Activated T-helper 9 cell treated with anti-CD3 and anti-CD28 coated beads, Interleukin-2, amount 50 U/mL, for 16 hours (primary cell): Measurements from ENCODE around the gene C2orf80.
"Not testable (repeated sequence)": the region's sequence is repeated elsewhere in the genome, so short reads cannot be mapped to it uniquely, and the experiment has no call there.

ENCODE experiments used
- DNase-seq: peaks from one replicate; pipeline ENCODE4 v3.0.0-alpha.2; 2020; ENCODE audit warnings: low read depth

The C2orf80 gene

DNA sequence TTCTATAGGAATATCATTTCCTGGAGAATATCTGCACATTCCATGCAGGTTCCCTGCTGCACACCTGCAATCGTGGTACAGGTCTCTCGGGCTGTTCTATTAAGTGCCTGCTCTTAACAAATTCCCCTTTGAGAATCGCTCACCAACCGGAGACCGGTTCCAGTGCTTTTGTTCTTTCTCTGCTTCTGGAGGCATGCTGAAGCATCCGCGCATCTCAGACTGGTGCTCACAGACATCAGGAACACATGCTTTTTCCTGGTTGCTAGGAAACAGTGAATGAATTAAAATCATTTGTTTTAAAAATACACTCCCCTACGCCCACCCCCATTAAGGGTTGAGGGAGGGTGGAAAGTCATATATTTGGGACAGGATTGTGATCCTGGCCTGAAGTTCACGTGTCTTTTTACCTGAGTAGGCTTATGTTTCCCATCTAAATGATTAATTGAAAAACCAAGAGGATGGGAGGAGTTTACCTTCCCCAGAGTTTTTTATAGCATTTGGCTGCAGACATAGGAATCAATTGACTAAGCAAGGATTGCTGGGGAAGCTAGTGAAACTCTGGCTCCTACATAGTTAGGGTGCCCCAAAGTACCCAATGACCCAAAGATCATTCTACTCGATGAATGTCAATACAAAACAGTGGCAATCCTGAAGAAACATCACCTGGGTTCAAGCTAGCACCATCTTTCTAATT is at the start of gene C2orf80:
Gene C2orf80 (minus strand): TSS at position 221 of the 694 bp plus-strand sequence. CDS start 3,044 bp downstream, outside the sequence.
- DNase-seq, result no peak

- no peak for DNase-seq
Observed at GRCh38 chr2:208235860-208236259, 46.0 kb upstream of the C2orf80 start.

DNA sequence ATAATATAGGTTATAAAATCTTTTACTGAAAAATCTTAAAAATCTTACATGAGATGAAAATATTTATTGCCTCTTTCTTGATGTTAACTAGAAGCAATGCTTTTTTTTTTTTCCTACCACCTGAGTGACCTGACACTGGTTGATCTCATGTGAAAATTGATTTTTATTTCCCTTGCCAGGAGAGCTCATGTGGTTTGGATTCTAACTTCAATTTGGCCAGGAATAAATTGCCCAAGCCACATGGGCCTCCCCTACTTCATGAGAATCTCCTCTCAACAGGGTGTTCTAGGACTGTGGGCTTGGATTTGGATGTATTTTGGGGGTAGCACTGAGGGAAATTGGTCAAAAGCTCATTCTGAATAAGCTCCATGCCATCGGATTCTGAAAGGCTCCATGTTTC is 45.0 kb upstream of the C2orf80 start:
- DNase-seq, result no peak

GRCh38 chr2:208228476-208228875 is 38.6 kb upstream of the C2orf80 start:
- DNase-seq, result no peak

GRCh38 chr2:208227581-208228232 is 37.9 kb upstream of the C2orf80 start:
- DNase-seq, result no peak

DNA sequence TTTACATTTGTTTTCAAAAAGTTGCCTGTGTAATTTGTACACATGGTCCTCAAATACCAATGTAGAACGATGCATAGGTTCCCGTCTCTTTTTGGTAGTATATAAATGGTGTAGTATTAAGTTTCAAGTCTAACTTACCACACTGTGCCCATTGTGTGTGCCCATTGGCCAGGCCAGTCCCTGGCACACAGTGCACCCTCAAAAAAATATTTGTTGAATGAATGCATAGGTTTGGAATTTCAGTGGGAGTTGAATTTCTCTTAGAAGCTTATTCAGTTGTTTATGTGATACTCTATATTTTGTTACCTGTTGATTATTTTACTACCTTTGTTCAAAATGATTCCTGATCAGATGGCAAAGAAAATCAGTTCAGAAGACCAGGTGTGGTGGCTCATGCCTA is 35.0 kb upstream of the C2orf80 start:
- no peak for DNase-seq

GRCh38 chr2:208222351-208222750 is 32.5 kb upstream of the C2orf80 start:
- DNase-seq, result no peak

GRCh38 chr2:208221873-208222272 is 32.0 kb upstream of the C2orf80 start:
- DNase-seq, result not testable (repeated sequence)

DNA sequence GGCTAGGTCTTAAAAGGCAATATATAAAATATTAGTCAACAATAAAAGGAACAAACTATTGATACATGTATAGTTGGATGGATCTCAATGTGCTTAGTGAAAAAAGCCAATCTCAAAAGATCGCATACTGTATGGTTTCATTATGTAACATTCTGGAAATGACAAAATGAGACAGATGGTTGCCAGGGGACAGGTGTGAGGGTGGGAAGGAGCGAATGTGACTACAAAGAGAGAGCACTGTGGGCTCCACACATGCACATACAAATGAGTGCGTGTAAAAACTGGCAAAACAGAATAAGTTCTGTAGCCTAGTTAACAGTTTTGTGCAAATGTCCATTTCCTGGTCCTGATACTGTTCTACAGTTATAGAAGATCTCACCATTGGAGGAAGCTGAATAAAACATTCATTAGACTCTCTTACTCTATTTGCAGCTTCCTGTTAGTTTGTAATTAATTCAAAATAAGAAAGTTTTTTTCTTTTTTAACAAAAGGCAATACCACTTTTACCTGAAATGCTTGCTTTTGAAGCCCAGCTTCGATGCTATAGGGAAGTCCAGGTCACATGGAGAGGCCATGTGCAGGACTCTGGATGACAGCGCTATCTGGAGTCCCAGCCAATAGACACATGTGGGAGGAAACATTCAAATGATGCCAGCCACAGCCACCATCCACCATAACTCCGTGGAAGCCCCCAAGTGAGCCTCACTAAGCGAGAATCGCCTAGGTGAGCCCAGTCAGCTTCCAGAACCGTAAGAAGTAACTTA is 21.0 kb upstream of the C2orf80 start:
- no peak for DNase-seq

GRCh38 chr2:208208335-208209085 is 18.7 kb upstream of the C2orf80 start:
- no peak for DNase-seq

DNA sequence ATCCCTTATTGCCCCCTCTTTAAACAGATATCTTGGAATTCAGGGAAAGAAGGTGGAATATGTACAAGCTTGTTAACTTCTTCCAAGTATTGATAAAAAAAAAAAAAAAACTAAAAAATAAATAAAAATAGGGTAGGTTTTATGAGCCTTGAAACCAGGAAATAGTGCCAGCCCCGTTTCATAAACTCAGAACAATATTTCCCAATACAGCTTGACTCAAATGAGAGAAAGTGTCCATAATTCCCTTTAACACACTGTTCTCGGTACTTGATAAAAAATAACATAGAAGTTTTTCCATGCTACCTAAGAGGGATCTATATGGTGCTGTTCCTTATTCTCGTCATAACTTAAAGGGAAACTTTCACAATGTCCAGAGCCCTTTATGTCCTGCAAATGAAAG is 17.9 kb upstream of the C2orf80 start:
- DNase-seq, result no peak

- DNase-seq, result no peak
Observed at GRCh38 chr2:208204166-208204565, 14.3 kb upstream of the C2orf80 start.

GRCh38 chr2:208195531-208195930 is 5.7 kb upstream of the C2orf80 start:
- DNase-seq, result no peak

GRCh38 chr2:208192611-208193236 is 2.9 kb upstream of the C2orf80 start:
- no peak for DNase-seq

DNA sequence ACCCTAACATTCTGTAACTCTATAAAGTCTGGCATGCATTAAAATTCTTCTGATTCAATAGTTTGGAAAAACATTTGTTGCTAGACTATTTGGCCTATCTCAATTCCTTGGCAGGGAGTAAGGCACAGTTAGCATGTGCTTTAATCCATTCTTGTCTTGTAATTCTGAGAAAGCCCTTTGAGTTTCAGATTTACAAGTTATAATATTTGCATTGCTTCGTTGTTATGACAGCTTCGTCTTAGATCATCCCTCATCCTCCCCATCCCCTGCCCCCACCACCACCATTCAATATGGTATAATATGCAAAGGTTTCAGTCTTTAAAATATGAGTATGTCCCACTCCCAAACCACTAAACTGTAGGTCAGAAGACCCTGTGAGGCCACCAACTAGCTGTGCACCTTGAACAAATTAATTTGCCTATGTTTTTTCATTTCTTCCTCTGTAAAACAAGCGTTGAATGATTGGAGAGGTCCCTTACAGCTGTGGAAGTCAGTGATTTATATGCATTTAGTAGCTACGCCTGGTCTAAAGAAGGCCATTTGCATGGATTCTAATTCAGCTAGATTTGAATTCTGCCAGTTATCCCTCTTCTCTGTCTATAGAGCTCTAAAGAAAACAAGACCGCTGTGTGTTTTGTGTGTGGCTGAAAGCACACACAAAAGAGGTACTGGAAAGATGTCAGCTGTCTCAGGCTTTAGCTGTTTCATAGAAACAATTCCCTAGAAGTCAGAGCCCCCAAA is 591 bp downstream of the C2orf80 start:
- no peak for DNase-seq

DNA sequence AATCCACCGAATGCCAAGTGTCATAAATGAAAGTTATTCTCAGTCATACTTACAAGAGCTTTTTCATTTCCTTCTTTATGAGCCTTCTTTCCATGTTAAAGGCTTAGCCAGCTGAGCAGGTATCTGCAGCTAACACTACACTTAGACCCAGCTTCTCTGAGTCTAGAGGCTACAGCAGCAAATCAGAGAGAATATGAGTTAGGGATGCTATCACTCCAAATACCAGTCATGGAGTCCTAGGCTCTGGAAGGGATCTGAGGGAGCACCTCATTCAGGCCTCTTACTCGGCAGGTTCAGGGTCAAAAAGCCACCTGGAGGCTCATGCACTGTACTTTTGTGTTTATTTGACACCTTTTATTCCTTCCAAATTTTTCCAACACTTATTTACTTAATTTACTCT is 2.9 kb downstream of the C2orf80 start:
- DNase-seq, result no peak

GRCh38 chr2:208186465-208186864 is 3.4 kb downstream of the C2orf80 start:
- DNase-seq, result no peak

DNA sequence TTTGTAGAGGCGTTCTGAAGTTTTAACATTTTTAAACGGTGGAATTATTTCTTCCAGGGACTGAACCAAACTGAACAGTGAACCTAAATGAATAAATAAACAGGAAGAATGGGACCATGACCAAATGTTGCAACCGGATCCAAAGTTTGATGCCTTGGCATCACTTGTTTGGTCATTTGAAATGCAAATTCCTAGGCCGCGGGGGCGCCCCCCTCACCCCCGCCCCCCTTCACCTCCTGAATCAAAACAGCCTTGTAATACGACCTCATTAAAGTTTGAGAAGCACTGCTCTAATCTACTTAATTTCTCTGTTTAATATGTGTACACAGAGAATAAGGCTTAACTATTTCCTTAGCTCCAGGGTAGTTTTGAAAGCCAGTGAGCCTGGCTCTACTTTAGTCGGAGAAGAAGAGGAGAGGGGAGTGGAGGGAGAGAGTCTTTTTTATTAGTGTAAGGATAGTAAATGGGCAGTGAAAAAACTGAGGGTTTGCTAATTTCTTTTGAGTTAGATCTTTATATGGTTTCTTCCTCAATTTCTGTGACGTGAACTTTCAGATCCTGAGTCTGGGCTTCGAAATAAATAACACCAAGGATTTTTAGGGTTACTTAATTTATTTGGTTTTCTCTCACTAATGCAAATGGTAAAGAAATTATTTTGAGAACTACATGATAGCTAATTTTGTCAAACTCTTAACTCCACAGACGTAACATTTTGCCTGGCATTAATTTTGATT is 5.7 kb downstream of the C2orf80 start:
- DNase-seq, result no peak

DNA sequence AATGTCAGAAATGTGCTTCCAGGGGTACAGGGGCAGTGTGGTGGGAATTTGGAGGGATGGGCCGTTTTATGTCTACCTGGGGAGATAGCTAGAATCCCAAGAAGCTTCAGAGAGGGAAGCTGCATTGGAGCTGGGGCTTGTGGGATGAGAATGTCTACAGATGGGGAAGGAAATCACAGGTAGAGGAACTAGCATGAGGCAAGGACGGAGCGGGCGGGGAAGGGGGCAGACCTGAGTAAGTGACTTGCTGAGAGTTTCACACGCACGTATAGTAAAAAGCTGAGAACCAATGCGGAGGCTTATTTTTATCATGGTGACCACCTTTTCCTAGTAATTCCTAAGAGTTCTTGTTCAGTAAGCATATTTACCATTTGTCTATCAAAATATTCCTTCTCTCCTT is 6.3 kb downstream of the C2orf80 start:
- no peak for DNase-seq

DNA sequence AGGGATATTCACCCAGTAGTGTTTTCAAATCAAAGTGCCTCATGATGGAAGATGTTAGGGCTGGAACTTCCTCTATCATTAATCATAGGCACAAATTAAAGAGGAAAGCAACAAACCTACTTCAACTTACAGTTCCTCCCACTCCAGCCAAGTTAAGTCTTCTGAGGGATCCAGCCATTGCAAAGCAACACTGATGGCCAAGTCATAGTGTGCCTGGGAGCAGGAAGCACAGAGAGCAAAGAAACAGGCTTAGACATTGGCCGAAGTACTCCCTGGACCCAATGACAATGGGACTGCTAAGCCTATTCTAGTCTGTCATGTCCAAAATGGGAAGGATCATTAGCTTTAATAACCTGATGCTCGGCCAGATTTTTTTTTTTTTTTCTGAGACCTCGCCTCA is 7.0 kb downstream of the C2orf80 start:
- DNase-seq, result no peak
